ENCODE measurements around the gene ABHD1. TPM values are rescaled to one million over a fixed set of nuclear protein-coding genes. Genes with fewer than 3 reads are reported as not detected.
"Not testable (repeated sequence)": the region's sequence is repeated elsewhere in the genome, so short reads cannot be mapped to it uniquely, and the experiment has no call there.

Gene ABHD1
- total RNA-seq, 2 experiments from 2014 or later = 0.34 to 0.40 TPM

DNA sequence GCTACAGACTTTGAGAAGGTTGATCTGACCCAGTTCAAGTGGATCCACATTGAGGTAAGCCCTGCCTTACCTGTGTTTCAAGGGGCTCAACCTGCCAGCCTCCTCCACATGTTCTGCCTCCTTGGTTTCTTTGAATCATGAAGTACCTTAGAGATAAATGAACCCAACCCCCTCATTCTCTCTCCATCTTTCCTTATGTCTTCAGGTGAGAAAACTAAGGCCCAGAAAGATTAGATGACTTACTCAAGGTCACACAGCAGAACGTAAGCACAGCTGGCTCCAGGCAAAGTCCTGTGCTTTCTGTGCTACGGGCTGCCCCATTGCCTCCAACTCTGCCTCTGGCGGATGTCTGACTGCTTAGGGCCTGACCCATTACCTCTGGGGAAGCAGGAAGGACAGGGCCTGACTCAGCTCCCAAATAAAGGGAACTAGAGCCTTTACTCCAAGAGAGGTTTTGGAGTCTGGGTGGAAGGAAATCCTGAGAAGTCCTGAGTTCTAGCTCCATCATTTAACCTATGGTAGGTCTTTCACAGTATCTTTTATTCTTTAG is 26.8 kb upstream of the ABHD1 start:
- POLR2A ChIA-PET = interaction anchor here (0.5 kb wide), 1 partner anchor 63 kb away, joined by 3 read pairs; no protein-coding TSS in a partner anchor

DNA sequence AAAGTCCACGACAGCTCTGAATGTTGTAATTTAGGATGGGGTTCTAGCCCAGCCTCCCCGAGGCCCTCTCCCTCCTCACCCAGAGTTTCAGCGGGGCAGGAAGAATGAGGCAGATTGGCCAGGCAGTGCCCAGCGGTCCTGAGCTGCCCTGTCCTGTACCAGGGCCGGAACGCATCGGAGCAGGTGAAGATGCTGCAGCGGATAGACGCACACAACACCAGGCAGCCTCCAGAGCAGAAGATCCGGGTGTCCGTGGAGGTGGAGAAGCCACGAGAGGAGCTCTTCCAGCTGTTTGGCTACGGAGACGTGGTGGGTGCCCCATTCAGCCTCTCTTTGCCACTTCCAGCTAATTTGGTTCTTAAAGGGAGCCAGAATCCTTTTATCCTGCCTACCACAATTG is 26.3 kb upstream of the ABHD1 start:
- ChIA-PET POLR2A (interaction anchor here (0.5 kb wide), 1 partner anchor 62 kb away, joined by 3 read pairs; no protein-coding TSS in a partner anchor), CTCF (interaction anchor here (1.2 to 2.1 kb wide), 6 partner anchors 9 to 182 kb away, joined by 3 to 6 read pairs (median 4); no protein-coding TSS in a partner anchor)

More for the DNA sequence above, 26.8 kb upstream of the ABHD1 start:
- CTCF ChIA-PET = interaction anchor here (0.7 to 1.8 kb wide), 5 partner anchors 8 to 183 kb away, joined by 3 to 6 read pairs (median 4); no protein-coding TSS in a partner anchor

DNA sequence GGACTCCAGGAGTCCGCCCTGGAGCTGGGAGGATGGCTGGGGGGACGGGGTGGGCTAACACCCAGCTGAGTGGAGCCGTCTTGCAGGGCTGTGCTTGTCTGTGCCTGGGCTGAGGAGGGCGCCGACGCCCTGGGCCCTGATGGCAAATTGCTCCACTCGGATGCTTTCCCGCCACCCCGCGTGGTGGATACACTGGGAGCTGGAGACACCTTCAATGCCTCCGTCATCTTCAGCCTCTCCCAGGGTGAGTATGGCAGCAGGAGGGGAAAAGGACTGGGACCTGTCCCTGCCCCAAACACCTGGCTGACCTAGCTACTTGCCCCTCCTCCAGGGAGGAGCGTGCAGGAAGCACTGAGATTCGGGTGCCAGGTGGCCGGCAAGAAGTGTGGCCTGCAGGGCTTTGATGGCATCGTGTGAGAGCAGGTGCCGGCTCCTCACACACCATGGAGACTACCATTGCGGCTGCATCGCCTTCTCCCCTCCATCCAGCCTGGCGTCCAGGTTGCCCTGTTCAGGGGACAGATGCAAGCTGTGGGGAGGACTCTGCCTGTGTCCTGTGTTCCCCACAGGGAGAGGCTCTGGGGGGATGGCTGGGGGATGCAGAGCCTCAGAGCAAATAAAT is 24.2 kb upstream of the ABHD1 start:
- ChIA-PET CTCF (interaction anchor here (2.1 to 2.4 kb wide), 3 partner anchors 166 to 184 kb away, joined by 4 to 13 read pairs (median 6); partner anchors contain the start of gene TRIM54), POLR2A (no interaction called here)

DNA sequence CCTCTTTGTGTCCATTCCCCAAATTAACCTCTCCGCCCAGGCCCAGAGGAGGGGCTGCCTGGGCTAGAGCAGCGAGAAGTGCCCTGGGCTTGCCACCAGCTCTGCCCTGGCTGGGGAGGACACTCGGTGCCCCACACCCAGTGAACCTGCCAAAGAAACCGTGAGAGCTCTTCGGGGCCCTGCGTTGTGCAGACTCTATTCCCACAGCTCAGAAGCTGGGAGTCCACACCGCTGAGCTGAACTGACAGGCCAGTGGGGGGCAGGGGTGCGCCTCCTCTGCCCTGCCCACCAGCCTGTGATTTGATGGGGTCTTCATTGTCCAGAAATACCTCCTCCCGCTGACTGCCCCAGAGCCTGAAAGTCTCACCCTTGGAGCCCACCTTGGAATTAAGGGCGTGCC is 23.6 kb upstream of the ABHD1 start:
- ChIA-PET POLR2A (no interaction called here), CTCF (interaction anchor here (2.1 to 2.4 kb wide), 2 partner anchors 180 to 183 kb away, joined by 6 to 13 read pairs; partner anchors contain the start of gene TRIM54)

DNA sequence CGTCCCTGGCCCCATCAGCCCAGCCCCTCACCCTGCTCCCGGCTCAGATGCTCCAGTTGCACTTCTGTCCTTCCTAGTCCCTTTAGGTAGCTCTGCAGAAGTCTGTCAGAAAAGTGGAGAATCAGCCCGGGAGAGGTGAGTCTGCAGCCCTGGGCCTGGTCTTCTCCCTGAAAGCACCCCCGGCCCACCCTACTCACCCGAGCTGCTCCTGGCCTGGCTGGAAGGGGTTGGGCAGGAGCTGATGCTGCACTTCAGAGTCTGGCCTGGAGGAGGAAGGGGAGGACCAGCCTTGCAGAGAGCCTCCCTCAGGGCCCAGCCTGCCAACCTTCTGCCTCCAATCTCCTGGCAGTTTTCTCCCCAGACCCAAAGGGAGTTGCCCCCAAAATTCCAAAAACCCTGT is 21.3 kb upstream of the ABHD1 start:
- ChIA-PET POLR2A (no interaction called here), CTCF (interaction anchor here (0.9 to 1.2 kb wide), 3 partner anchors 64 to 201 kb away, joined by 3 to 5 read pairs (median 3); no protein-coding TSS in a partner anchor)

DNA sequence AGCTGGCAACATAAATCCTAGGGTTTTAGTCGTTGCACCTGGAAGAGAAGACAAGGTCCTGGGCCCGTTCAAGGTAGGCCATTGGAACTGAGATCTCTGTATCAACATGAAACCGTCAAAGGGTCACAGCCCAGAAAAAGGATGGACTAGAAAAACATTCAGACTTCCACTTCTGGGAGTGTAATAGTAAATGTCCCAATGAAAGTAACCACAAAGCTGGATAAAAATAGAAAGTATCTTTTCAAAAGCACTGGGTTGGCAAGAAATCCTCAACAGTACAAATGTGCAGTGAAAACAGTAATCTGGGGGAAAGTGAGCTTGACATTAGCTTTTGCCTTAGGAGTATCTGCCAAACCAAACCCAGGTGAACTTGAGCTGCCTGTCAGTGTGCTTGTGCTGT is 17.6 kb upstream of the ABHD1 start:
- CTCF ChIA-PET = interaction anchor here (1.0 to 1.5 kb wide), 2 partner anchors 10 to 150 kb away, joined by 3 to 4 read pairs; no protein-coding TSS in a partner anchor
- POLR2A ChIA-PET = no interaction called here

DNA sequence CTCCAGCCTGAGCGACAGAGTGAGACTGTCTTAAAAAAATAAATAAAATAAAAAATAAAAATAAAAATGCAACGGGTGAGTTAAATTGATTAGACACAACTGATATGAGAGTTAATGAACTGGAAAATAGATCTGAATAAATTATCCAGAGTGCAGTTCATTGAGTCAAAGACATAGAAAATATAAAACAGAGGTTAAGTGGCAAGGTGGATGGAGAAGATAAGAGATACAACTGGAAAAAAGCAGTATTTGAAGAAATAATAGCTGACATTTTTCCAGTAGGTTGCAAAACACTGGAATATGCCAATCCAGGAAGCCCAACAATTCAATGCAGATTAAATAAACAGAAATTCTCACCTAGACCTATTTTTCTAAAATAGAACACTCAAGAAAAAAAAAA is 15.4 kb upstream of the ABHD1 start:
- ChIA-PET POLR2A (interaction anchor here (0.7 kb wide), 1 partner anchor 63 kb away, joined by 4 read pairs; no protein-coding TSS in a partner anchor), CTCF (interaction anchor here (0.7 kb wide), 1 partner anchor 125 kb away, joined by 3 read pairs; no protein-coding TSS in a partner anchor)

DNA sequence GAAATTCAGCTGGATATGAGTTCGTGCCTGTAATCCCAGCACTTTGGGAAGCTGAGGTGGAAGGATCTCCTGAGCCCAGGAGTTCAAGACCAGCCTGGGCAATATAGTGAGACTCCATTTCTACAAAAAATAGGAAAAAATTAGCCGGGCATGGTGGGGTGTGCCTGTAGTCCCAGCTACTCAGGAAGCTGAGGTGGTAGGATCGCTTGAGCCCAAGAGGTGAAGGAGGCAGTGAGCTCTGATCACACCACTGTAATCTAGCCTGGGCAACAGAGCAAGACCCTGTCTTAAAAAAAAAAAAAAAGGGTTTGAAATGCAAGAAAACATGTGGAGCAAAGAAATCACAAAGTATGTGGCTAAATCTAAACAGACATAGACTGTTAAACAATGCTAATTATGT is 14.5 kb upstream of the ABHD1 start:
- POLR2A ChIA-PET = interaction anchor here (0.7 kb wide), 1 partner anchor 62 kb away, joined by 4 read pairs; no protein-coding TSS in a partner anchor
- CTCF ChIA-PET = interaction anchor here (0.7 kb wide), 1 partner anchor 171 kb away, joined by 3 read pairs; no protein-coding TSS in a partner anchor

DNA sequence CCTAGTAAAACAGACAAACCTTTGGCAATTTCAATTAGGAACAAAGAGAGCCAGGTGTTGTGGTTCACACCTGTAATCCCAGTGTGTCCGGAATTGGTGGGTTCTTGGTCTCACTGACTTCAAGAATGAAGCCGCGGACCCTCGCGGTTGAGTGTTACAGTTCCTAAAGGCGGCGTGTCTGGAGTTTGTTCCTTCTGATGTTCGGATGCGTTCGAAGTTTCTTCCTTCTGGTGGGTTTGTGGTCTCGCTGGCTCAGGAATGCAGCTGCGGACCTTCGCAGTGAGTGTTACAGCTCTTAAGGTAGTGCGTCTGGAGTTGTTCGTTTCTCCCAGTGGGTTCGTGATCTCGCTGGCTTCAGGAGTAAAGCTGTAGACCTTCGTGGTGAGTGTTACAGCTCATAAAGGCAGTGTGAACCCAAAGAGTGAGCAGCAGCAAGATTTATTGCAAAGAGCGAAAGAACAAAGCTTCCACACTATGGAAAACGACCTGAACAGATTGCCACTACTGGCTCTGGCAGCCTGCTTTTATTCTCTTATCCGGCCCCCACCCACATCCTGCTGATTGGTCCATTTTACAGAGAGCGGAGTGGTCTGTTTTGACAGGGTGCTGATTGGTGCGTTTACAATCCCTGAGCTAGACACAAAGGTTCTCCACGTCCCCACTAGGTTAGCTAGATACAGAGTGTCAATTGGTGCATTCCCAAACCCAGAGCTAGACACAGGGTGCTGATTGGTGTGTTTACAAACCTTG is 12.8 kb upstream of the ABHD1 start:
- POLR2A ChIA-PET = not testable (repeated sequence)

DNA sequence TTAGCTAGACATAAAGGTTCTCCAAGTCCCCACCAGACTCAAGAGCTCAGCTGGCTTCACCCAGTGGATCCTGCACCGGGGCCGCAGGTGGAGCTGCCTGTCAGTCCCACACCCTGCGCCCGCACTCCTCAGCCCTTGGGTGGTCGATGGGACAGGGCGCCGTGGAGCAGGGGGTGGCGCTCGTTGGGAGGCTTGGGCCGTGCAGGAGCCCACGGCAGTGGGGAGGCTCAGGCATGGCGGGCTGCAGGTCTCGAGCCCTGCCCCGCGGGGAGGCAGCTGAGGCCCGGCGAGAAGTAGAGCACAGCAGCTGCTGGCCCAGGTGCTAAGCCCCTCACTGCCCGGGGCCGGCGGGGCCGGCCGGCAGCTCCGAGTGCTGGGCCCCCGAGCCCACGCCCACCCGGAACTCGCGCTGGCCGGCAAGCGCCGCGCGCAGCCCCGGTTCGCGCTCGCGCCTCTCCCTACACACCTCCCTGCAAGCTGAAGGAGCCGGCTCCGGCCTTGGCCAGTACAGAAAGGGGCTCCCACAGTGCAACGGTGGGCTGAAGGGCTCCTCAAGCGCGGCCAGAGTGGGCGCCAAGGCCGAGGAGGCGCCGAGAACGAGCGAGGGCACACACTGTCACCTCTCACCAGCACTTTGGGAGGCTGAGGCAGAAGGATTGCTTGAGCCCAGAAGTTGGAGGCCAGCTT is 12.1 kb upstream of the ABHD1 start:
- CTCF ChIA-PET = interaction anchor here (0.8 kb wide), 1 partner anchor 11 kb away, joined by 3 read pairs; no protein-coding TSS in a partner anchor
- POLR2A ChIA-PET = not testable (repeated sequence)

More for the DNA sequence above, 12.8 kb upstream of the ABHD1 start:
- CTCF ChIA-PET = interaction anchor here (0.8 kb wide), 1 partner anchor 12 kb away, joined by 3 read pairs; no protein-coding TSS in a partner anchor

DNA sequence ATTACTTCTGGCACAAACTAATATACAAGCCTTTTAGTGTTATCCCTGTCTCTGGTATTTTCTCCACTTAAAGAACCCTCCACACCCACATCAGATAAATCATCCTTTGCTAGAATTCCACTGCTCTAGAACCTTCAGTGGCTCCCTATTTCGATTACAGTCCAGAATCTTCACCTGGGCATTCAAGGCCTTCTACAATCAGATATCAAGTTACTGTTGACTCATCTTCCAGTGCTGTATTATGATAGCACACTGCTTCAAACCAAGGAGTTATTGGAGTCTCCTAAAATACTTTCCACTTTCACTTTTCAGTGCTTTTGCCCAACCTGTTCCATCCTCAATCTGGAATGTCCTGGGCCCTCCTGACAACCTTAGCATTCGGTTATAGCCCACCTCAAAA is 8.1 kb upstream of the ABHD1 start:
- ChIA-PET CTCF (interaction anchor here (1.6 kb wide), 1 partner anchor 9 kb away, joined by 4 read pairs; no protein-coding TSS in a partner anchor), POLR2A (interaction anchor here (0.6 kb wide), 1 partner anchor 170 kb away, joined by 3 read pairs; no protein-coding TSS in a partner anchor)

DNA sequence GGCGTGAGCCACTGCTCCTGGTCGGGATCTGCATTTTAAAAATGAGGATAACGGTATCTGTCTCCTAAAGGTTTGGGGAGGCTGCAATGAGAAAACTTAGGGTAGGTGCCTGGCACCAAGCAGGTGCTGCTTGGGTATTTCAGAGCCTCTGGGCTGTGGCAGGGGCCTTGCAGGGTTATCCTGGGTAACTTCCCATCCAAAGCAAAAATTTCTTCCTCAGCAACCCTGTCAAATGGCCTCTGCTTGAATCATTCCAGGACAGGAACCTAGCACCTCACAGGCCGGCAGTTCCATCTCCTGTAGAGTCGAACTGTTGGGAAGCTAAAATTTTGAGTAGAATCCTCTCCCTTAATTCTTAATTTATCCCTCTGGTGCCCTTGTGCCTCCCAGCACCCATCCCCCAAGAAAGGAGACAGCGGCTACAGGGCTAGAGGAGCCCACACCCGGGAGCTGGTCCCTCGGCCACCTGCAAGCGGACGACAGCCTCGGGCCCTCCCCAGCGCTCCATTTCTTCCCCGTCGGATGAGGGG is 5.6 kb upstream of the ABHD1 start:
- ChIA-PET CTCF (interaction anchor here (0.6 to 1.3 kb wide), 2 partner anchors 16 to 147 kb away, joined by 3 to 5 read pairs; partner anchors contain the start of gene PREB), POLR2A (interaction anchor here (0.6 kb wide), 1 partner anchor 294 kb away, joined by 5 read pairs; no protein-coding TSS in a partner anchor)

DNA sequence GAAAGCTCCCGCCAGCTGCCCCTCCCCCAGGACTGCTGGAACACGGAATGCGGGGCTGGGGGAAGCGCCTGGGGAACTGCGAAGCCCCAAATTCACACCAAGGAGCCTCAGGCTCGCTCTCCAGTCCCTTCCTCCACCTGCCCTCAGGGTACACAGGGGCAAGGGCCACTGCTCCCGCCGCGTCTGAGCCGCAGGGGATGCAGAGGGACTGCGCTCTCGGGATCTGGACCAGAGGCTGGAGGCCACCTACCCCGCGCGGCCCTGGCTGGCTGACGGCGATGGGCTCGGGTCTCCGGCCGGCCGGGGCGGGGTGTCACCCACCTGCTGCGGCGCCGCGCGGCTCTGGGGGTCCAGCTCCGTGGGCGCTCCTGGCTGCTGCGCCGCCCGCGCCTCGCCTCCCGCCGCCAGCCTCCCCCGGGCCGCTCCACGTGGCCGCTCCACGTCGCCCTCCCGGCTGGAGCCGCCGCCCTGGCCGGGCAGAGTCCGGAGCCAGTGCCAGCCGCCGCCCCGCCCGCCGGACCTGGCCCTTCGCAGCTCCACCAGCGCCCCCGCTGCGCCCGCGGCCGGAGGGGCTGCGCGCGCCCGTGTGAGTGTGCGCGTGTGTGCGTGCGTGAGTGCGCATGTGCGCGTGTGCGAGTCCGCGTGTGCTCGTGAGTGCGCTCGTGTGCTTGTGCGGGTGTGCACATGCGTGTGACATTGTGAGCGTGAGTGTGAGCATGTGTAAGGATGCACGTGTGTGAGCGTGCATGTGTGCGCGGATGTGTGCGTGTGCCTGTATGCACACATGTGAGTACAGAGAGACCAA is 4.9 kb upstream of the ABHD1 start, which contains the start of gene CGREF1:
CGREF1 (minus strand) TSS at position 604 of the 805 bp plus-strand sequence. CDS start 14,762 bp downstream, outside the sequence.
- POLR2A ChIA-PET = interaction anchor here (0.6 to 0.7 kb wide), 2 partner anchors 161 to 295 kb away, joined by 3 to 5 read pairs; no protein-coding TSS in a partner anchor

DNA sequence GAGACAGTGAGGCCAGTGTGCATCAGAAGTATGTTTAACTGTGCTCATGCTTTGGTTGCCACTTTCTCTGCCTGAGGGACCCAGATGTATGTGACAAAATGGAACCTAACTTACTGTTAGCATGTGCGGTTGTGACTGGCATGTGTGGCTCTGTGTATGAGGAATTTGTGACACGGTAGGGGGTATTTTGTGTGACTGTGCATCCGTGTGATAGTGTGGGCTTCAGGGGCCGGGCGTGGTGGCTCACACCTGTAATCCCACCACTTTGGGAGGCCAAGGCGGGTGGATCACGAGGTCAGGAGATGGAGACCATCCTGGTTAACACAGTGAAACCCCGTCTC is 4.3 kb upstream of the ABHD1 start:
- CTCF ChIA-PET, POLR2A ChIA-PET: not testable (repeated sequence)

More for the DNA sequence above, 4.9 kb upstream of the ABHD1 start, which contains the start of gene CGREF1:
- CTCF ChIA-PET = interaction anchor here (0.6 to 1.3 kb wide), 2 partner anchors 15 to 146 kb away, joined by 3 to 5 read pairs; partner anchors contain the start of gene PREB

DNA sequence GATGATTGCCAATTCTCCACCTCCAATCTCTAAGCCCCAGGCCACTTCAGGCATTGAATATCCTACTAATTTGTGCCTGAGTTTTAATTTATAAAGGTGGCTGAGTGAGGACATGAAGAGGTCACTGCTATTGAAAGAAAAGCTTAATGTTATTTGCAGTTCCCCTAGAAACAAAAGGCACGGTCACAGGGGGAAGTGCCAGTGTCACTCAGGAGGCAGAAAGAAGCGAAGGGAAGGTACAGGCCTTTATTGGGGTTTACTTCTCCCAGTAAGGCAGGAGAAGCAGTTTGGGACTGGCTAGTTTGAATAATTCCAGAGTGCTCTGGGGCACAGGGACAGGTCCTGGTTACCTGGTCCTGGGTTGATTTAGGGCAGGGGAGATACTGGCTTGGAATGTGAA is 1.7 kb upstream of the ABHD1 start:
- ChIA-PET CTCF (interaction anchor here (3.4 kb wide), 1 partner anchor 11 kb away, joined by 21 read pairs; the partner anchor contains the start of gene PREB), POLR2A (no interaction called here)

DNA sequence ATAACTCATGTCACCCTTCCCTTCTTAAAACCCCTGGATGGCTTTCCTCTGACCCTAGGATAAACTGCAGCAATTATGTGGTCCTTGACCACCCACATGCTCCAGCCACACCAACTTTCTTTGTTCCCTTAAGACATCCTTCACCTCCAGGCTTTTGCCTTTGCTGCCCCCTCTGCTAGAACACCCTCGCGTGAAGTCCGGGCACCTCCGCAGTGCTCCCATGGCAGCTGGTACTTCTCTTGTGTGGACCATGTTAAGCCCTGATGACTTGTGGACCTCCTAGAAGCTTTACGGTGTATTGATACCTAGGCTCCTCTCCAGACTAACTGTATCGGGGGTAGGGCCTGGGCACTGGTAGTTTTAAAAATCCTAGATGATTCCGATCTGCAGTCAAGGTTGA is 824 bp upstream of the ABHD1 start:
- POLR2A ChIA-PET = interaction anchor here (1.9 kb wide), 1 partner anchor 11 kb away, joined by 11 read pairs; the partner anchor contains the start of gene PREB
- CTCF ChIA-PET = interaction anchor here (1.1 to 3.4 kb wide), 2 partner anchors 10 to 12 kb away, joined by 3 to 21 read pairs; partner anchors contain the start of gene PREB

DNA sequence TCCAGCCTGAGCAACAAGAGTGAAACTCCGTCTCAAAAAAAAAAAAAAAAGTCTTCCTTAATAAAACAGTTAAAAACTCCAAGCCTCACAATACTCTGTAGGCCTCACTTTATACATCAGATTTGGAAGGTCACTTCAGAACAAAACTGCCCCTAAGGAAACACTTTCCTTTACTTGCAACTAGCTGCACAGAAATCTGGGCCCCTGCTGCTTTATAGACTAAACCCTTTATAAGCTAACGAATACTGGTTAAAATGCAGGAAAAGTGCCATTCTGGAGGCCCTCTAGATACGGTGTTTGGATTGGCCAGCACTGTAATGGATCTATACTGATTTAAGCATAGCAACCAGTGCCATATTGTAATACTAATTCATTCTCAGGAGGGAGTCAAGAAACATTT is 1.5 kb downstream of the ABHD1 start:
- ChIA-PET POLR2A (no interaction called here), CTCF (interaction anchor here (1.2 to 3.4 kb wide), 3 partner anchors 8 to 28 kb away, joined by 4 to 21 read pairs (median 4); partner anchors contain the start of gene PREB)

Data from activated CD8-positive, alpha-beta memory T cell treated with anti-CD3 and anti-CD28 coated beads for 36 hours (primary cell).